Measurements from ENCODE around the gene ABCA5. TPM values are rescaled to one million over a fixed set of nuclear protein-coding genes. Genes with fewer than 3 reads are reported as not detected.
A peak's percentile ranks its signal among the peaks of the same experiment; 100 is the strongest.

ABCA5 gene
- total and polyA plus RNA-seq, 2 of the 13 experiments (the other 11 are each of a cell fraction or from before 2014, with no cell fraction given) = 9.7 to 10.1 TPM

GRCh38 chr17:69325518-69326376, 1.2 kb downstream of the ABCA5 start:
- H3K9ac ChIP-seq (ENCODE audit: insufficient read depth, low read depth, low read length) = peak overlapping the region; percentile 65; the same call in 1 of the 2 replicates
- peaks cover 34% of the 10 kb centered on the region for H3K4me1 ChIP-seq (ENCODE audit: insufficient read depth, low read length)
- peak overlapping the region; percentile 84 for H2AFZ ChIP-seq (ENCODE audit: low read length)
- peak; percentile 62 for FAIRE-seq
- intact Hi-C loops (cut with micrococcal nuclease; ENCODE audit: unreplicated experiment) (loop anchor here (2.0 kb wide), 1 partner anchor 57 kb away; no protein-coding TSS in a partner anchor), in situ Hi-C loops (cut with HindIII; ENCODE audit: extremely low pct_ligation_motif_present, low pct_unique_long_range_greater_than_20kb) (no loop called here)
- peak; percentile 50 for DNase-seq (ENCODE audit: low spot score)
- peak overlapping the region; percentile 72 to 85 (median 82) for H3K4me3 ChIP-seq (replicated peaks in 1 of 3; ENCODE audit: insufficient read depth in 1 of 3, low read depth in 2 of 3, low read length in 3 of 3)
- no peaks in the 10 kb centered on the region; a peak in 2 of 5 replicates for H3K27me3 ChIP-seq (ENCODE audit: control insufficient read depth in 1 of 2, insufficient read depth in 2 of 2, low read length in 2 of 2)
- no peaks in the 10 kb centered on the region for H3K79me2 ChIP-seq (ENCODE audit: insufficient read depth, low read length)
- H3K9me3 ChIP-seq (ENCODE audit: low read length) = no peaks in the 10 kb centered on the region
- H3K36me3 ChIP-seq (replicated peaks in 1 of 2; ENCODE audit: control insufficient read depth in 1 of 2, insufficient read depth in 2 of 2, low read length in 2 of 2) = no peaks in the 10 kb centered on the region
- H4K20me1 ChIP-seq (ENCODE audit: insufficient read depth, low read length) = no peaks in the 10 kb centered on the region
- POLR2A ChIA-PET = interaction anchor here (0.7 to 2.5 kb wide), 7 partner anchors 12 to 1332 kb away, joined by 3 to 13 read pairs (median 5); partner anchors contain the start of gene MAP2K6
- peak overlapping the region; percentile 55 for H3K27ac ChIP-seq (ENCODE audit: extremely low read length, insufficient read depth, low read length)
- WGBS (ENCODE audit: low lambda C conversion rate) = under 1% methylated on average over 15 of the region's 15 CpGs
- no TSS peak for BruUV-seq (replicated peaks)
- CTCF ChIA-PET (ENCODE audit: low intra/inter-chr PET ratio, low total read pairs) = no interaction called here
- ATAC-seq = peak; percentile 14; the same call in 1 of the 3 replicates
- peak overlapping the region; percentile 97 for H3K4me2 ChIP-seq (ENCODE audit: low read depth, low read length)
- TF ChIP-seq ZNF260 (CRISPR knock-in tag; IDR thresholded peaks at IDR 0.05; ENCODE audit: borderline replicate concordance, low read depth) (no peak), FOXJ3 (CRISPR knock-in tag; IDR thresholded peaks at IDR 0.05; ENCODE audit: borderline replicate concordance) (peak; percentile 29; the same call in 1 of the 2 replicates), GPN1 (CRISPR knock-in tag; IDR thresholded peaks at IDR 0.05; ENCODE audit: borderline replicate concordance) (no peak), EP300 (IDR thresholded peaks at IDR 0.05; ENCODE audit: low read depth in 2 of 2, low read length in 2 of 2) (0 out of 4 replicates have a peak, but pooled peaks of 1 of the 2 experiments have one; percentile 29), EP300 (CRISPR knock-in tag; IDR thresholded peaks at IDR 0.05; ENCODE audit: borderline replicate concordance) (no peak), HMGXB4 (CRISPR knock-in tag; IDR thresholded peaks at IDR 0.05; ENCODE audit: borderline replicate concordance in 1 of 2, low read depth in 1 of 2) (peak in 1 of 2 experiments; percentile 5; a peak in 1 of 4 replicates), RNF219 (CRISPR knock-in tag; IDR thresholded peaks at IDR 0.05) (peak; percentile 35; the same call in 1 of the 2 replicates), ZNF329 (CRISPR knock-in tag; IDR thresholded peaks at IDR 0.05; ENCODE audit: low read depth) (no peak), TCF12 (IDR thresholded peaks at IDR 0.05) (no peak), TCF12 (CRISPR knock-in tag; IDR thresholded peaks at IDR 0.05) (no peak), HMGXB3 (CRISPR knock-in tag; IDR thresholded peaks at IDR 0.05; ENCODE audit: borderline replicate concordance) (no peak), GATAD2A (CRISPR knock-in tag; IDR thresholded peaks at IDR 0.05) (peak; percentile 61; the same call in 1 of the 2 replicates), NR2F1 (CRISPR knock-in tag; IDR thresholded peaks at IDR 0.05) (peak in 1 of 2 experiments; percentile 24; a peak in 1 of 4 replicates)
